WTC11 (cell line): ENCODE results near the gene CXCL6. TPM values are rescaled to one million over a fixed set of nuclear protein-coding genes. Genes with fewer than 3 reads are reported as not detected.

Experiments used
- ATAC-seq: fragments of 200-7000 bp; cut with Tn5 transposase; 2 replicates; pipeline ENCODE4 v1.10.0; 2021; ENCODE audit warnings: mild to moderate bottlenecking, moderate library complexity
- CTCF ChIA-PET: fragments of 300-600 bp; sonication (Branson Sonifier 250); formaldehyde crosslinking; loops from one replicate; lab custom pipeline; 2021; ENCODE audit warnings: antibody characterized with exemption; lab: Charles Lee
- POLR2A ChIA-PET: fragments of 350-600 bp; sonication (Branson Sonifier 250); formaldehyde crosslinking; loops from one replicate; lab custom pipeline; 2021; ENCODE audit warnings: antibody characterized with exemption; lab: Charles Lee
- DNase-seq: peaks from one replicate; pipeline ENCODE4 v3.0.0; 2021; ENCODE audit warnings: low spot score
- H3K27ac Mint-ChIP-seq: 2 replicates; pipeline ENCODE4 v1.8.0; 2021; ENCODE audit warnings: mixed read lengths
- H3K27me3 Mint-ChIP-seq: 2 replicates; pipeline ENCODE4 v1.8.0; 2021; ENCODE audit warnings: low read depth, mild to moderate bottlenecking, moderate library complexity, mixed read lengths
- H3K36me3 Mint-ChIP-seq: 2 replicates; pipeline ENCODE4 v1.8.0; 2021; ENCODE audit warnings: mixed read lengths
- H3K4me1 Mint-ChIP-seq: 2 replicates; pipeline ENCODE4 v1.8.0; 2022; ENCODE audit warnings: mixed read lengths
- H3K4me3 Mint-ChIP-seq: 2 replicates; pipeline ENCODE4 v1.8.0; 2021; ENCODE audit warnings: mild to moderate bottlenecking, moderate library complexity, mixed read lengths
- H3K9me3 Mint-ChIP-seq: 2 replicates; pipeline ENCODE4 v1.8.0; 2021; ENCODE audit warnings: mixed read lengths
- ARID4B ChIP-seq: sonication (generic); formaldehyde crosslinking; IDR thresholded peaks from 2 replicates; pipeline ENCODE4 v1.8.0; 2023; ENCODE audit warnings: missing genetic modification reagents, mild to moderate bottlenecking, borderline replicate concordance
- ATF1 ChIP-seq: sonication (generic); formaldehyde crosslinking; IDR thresholded peaks from 2 replicates; pipeline ENCODE4 v1.8.1; 2023; ENCODE audit warnings: mild to moderate bottlenecking, moderate library complexity, missing genetic modification reagents
- ATF3 ChIP-seq: sonication (generic); formaldehyde crosslinking; conservative IDR thresholded peaks from 2 replicates; pipeline ENCODE4 v1.8.1; 2022; ENCODE audit warnings: mild to moderate bottlenecking, missing genetic modification reagents
- CBFB ChIP-seq: sonication (generic); formaldehyde crosslinking; IDR thresholded peaks from 2 replicates; pipeline ENCODE4 v1.8.1; 2022; ENCODE audit warnings: mild to moderate bottlenecking, low read depth, missing genetic modification reagents
- EMX1 ChIP-seq: fragments of 250-450 bp; sonication (Bioruptor Pico); IDR thresholded peaks from 2 replicates; pipeline ENCODE4 v1.8.0; 2021; ENCODE audit warnings: mild to moderate bottlenecking
- FOXJ3 ChIP-seq: sonication (generic); formaldehyde crosslinking; IDR thresholded peaks from 2 replicates; pipeline ENCODE4 v1.9.0; 2021; ENCODE audit warnings: missing genetic modification reagents, mild to moderate bottlenecking, borderline replicate concordance
- FOXK1 ChIP-seq: sonication (generic); formaldehyde crosslinking; IDR thresholded peaks from 2 replicates; pipeline ENCODE4 v1.8.0; 2022; ENCODE audit warnings: mild to moderate bottlenecking, moderate library complexity, missing genetic modification reagents
- FOXP4 ChIP-seq: sonication (generic); formaldehyde crosslinking; IDR thresholded peaks from 2 replicates; pipeline ENCODE4 v1.8.0; 2022; ENCODE audit warnings: mild to moderate bottlenecking, missing genetic modification reagents
- HMGXB4 ChIP-seq: sonication (generic); formaldehyde crosslinking; IDR thresholded peaks from 2 replicates; pipeline ENCODE4 v1.8.1; 2023; ENCODE audit warnings: mild to moderate bottlenecking, moderate library complexity, missing genetic modification reagents
- MAX ChIP-seq: sonication (generic); formaldehyde crosslinking; IDR thresholded peaks from 2 replicates; pipeline ENCODE4 v1.8.0; 2022; ENCODE audit warnings: mild to moderate bottlenecking, missing genetic modification reagents
- MLX ChIP-seq: sonication (generic); formaldehyde crosslinking; IDR thresholded peaks from 2 replicates; pipeline ENCODE4 v1.8.1; 2023; ENCODE audit warnings: mild to moderate bottlenecking, missing genetic modification reagents, moderate library complexity
- NFE2L1 ChIP-seq: sonication (generic); formaldehyde crosslinking; IDR thresholded peaks from 2 replicates; pipeline ENCODE4 v1.8.1; 2023; ENCODE audit warnings: missing genetic modification reagents
- RORB ChIP-seq: fragments of 250-450 bp; sonication (Bioruptor Pico); IDR thresholded peaks from 2 replicates; pipeline ENCODE4 v1.9.0; 2021; ENCODE audit warnings: mild to moderate bottlenecking
- SMAD4 ChIP-seq: sonication (generic); formaldehyde crosslinking; IDR thresholded peaks from 2 replicates; pipeline ENCODE4 v1.8.0; 2022; ENCODE audit warnings: mild to moderate bottlenecking, missing genetic modification reagents
- TP53 ChIP-seq: sonication (generic); formaldehyde crosslinking; IDR thresholded peaks from 2 replicates; pipeline ENCODE4 v1.8.1; 2023; ENCODE audit warnings: mild to moderate bottlenecking, missing genetic modification reagents
- USF2 ChIP-seq: sonication (generic); formaldehyde crosslinking; IDR thresholded peaks from 2 replicates; pipeline ENCODE4 v1.8.1; 2023; ENCODE audit warnings: mild to moderate bottlenecking, missing genetic modification reagents, moderate library complexity
- ZMAT4 ChIP-seq: fragments of 250-450 bp; sonication (Bioruptor Pico); IDR thresholded peaks from 2 replicates; pipeline ENCODE4 v1.9.0; 2021; ENCODE audit warnings: mild to moderate bottlenecking
- ZNF263 ChIP-seq: sonication (generic); formaldehyde crosslinking; IDR thresholded peaks from 2 replicates; pipeline ENCODE4 v1.8.1; 2022; ENCODE audit warnings: low read depth, mild to moderate bottlenecking, moderate library complexity, missing genetic modification reagents
- ZNF317 ChIP-seq: sonication (generic); formaldehyde crosslinking; IDR thresholded peaks from 2 replicates; pipeline ENCODE4 v1.8.1; 2023; ENCODE audit warnings: low read depth, mild to moderate bottlenecking, moderate library complexity, missing genetic modification reagents, borderline replicate concordance
- ZNF396 ChIP-seq: fragments of 250-450 bp; sonication (Bioruptor Pico); IDR thresholded peaks from 2 replicates; pipeline ENCODE4 v1.8.0; 2021; ENCODE audit warnings: mild to moderate bottlenecking, moderate library complexity, borderline replicate concordance
- ZNF416 ChIP-seq: fragments of 250-450 bp; sonication (Bioruptor Pico); IDR thresholded peaks from 2 replicates; pipeline ENCODE4 v1.9.0; 2021; ENCODE audit warnings: mild to moderate bottlenecking, inconsistent platforms
- ZSCAN18 ChIP-seq: fragments of 250-450 bp; sonication (Bioruptor Pico); IDR thresholded peaks from 2 replicates; pipeline ENCODE4 v2.1.2; 2022; ENCODE audit warnings: mild to moderate bottlenecking, moderate library complexity
- total RNA-seq: library from RNA; stranded (reverse); gene quantifications from 3 replicates; pipeline ENCODE4 v1.2.3, GENCODE V29; 2021

CXCL6 gene
- total RNA-seq, 1 experiment from 2014 or later: 4.9 TPM

- TF ChIP-seq ZNF416 (CRISPR knock-in tag): no peak
- no peak for TF ChIP-seq RORB (CRISPR knock-in tag)
- TF ChIP-seq ZNF396 (CRISPR knock-in tag): no peak
- TF ChIP-seq FOXK1 (CRISPR knock-in tag): no peak
- no peak for TF ChIP-seq ARID4B (CRISPR knock-in tag)
- no peak for TF ChIP-seq ATF1 (CRISPR knock-in tag)
- TF ChIP-seq CBFB: no peak
- TF ChIP-seq HMGXB4 (CRISPR knock-in tag): no peak
- TF ChIP-seq EMX1 (CRISPR knock-in tag): no peak
- TF ChIP-seq ZNF263 (CRISPR knock-in tag): no peak
- TF ChIP-seq FOXP4 (CRISPR knock-in tag): no peak
- Mint-ChIP-seq H3K27me3 (no peaks in the 10 kb centered on the region; the same call in 1 of the 2 replicates), H3K36me3 (no peaks in the 10 kb centered on the region), H3K9me3 (no peaks in the 10 kb centered on the region), H3K4me3 (no peak overlapping the region), H3K4me1 (peaks cover 6% of the 10 kb centered on the region), H3K27ac (no peak overlapping the region)
- ATAC-seq (no peak), DNase-seq (no peak)
- ChIA-PET CTCF (no interaction called here), POLR2A (no interaction called here)
Observed at GRCh38 chr4:73810191-73810590, 26.3 kb upstream of the CXCL6 start.

- Mint-ChIP-seq H3K4me1 (peaks cover 16% of the 10 kb centered on the region), H3K9me3 (peaks cover 6% of the 10 kb centered on the region), H3K36me3 (no peaks in the 10 kb centered on the region), H3K27ac (no peak overlapping the region), H3K4me3 (no peak overlapping the region), H3K27me3 (no peaks in the 10 kb centered on the region; the same call in 1 of the 2 replicates)
- ATAC-seq (no peak), DNase-seq (no peak)
- CTCF ChIA-PET: no interaction called here
- POLR2A ChIA-PET: no interaction called here
- TF ChIP-seq ZSCAN18 (CRISPR knock-in tag) (no peak), MLX (CRISPR knock-in tag) (no peak), NFE2L1 (CRISPR knock-in tag) (no peak), ATF3 (CRISPR knock-in tag) (no peak), ZMAT4 (CRISPR knock-in tag) (no peak), SMAD4 (CRISPR knock-in tag) (no peak), TP53 (no peak), USF2 (no peak), MAX (CRISPR knock-in tag) (no peak), ZNF317 (CRISPR knock-in tag) (no peak), FOXJ3 (CRISPR knock-in tag) (no peak)
Observed at GRCh38 chr4:73811841-73812240, 24.6 kb upstream of the CXCL6 start.
